DMS114 treated with DMSO at 0.1 percent for 48 hours (cell line): ENCODE measurements around the gene GRAMD2A.

ENCODE experiments used
- DNase-seq: peaks from one replicate; lab custom pipeline; 2025; ENCODE audit not compliant: unreplicated experiment; lab: John Stamatoyannopoulos, UW

GRAMD2A gene

DNA sequence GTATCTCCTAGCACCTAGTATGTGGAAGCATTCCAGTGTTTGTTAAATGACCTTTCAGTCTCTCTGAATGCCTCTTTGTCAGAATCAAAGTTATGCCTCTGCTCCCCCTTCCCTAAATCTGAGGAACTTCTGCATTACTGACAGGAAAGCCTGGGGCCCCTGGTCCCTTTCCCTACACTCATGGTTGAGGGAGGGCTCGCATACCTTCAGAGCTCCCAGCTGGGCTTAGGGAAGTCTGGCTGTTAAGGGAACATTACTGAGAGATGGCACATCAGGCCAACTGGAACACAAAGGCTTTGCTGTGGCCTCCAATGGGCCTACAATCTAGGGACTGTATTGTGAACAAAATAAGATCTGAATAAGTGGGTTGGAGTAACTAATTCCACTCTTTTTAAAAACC lies 23.1 kb upstream of the GRAMD2A start:
- no peak for DNase-seq

DNA sequence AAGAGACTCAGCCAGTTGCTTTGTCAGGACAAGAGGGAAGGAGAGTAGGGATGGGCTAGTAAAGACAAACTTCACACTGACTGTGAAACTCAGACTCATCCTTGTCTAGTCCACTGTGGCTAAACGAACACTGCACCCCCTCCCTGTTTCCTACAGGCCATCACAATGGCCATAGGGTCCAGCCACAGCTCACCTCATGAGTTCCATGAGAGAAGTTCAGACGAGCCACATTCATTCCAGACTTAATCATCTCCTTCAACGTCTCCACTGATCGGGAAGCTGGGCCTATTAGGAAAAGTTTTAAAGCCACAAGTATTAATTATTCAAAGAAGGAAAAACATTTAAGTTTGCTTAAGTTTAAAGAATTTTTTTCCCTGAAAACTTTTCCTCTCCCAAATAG lies 19.6 kb upstream of the GRAMD2A start:
- no peak for DNase-seq

DNA sequence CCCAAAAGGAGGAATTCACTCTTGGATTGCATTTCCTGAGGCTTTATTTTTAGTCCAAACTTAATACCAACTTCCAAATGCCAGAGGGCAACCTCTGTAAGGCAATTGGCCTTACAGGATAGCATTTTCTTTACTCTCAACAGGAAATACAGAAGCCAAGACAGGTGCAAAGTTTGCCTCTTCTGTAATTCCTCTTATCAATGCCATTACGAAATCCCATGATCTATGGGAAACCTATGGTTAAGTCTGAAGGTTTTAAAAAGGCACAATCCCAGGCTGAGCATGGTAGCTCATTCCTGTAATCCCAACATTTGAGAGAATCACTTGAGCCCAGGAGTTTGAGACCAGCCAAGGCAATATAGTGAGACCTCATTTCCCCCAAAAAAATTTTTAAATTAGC lies 18.5 kb upstream of the GRAMD2A start:
- DNase-seq: no peak

DNA sequence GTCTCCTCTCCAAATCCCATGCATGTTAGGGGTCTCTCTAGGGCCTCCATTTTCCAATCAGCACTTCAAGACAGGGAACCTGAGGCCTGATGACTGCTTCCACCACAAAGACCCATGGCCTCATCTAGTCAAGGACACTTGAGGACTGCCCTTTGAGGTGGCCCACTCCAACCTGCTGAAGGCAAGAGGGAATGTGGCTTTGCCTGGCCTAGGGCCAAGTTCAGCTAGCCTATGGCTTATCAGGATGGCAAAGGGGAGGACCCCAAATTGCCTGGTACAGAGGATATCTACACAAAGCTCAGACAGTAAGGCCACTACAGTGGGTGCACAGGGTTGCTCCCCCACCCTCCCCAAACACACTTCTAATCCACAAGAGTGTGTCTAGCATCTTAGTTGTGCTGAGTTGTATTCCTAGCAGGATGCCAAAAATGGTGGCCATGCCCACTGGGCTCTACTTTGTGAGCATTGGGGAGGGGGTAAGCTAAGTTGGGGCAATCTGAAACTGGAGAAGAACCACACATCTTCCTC lies 10.0 kb upstream of the GRAMD2A start:
- DNase-seq: no peak

DNA sequence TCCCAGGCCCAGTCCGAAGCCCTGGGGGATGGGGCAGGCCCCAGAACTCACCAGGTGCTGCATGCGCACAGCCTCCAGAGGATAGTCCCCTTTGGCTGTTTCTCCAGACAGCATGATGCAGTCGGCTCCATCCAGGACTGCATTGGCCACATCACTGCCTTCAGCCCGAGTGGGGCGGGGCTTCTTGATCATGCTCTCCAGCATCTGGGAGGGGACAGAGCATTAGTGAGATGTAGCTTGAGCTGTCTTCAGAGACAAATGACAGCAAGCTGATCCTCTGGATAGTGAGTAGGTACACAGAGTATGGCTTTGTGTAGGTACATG lies 9.1 kb upstream of the GRAMD2A start:
- DNase-seq: no peak

DNA sequence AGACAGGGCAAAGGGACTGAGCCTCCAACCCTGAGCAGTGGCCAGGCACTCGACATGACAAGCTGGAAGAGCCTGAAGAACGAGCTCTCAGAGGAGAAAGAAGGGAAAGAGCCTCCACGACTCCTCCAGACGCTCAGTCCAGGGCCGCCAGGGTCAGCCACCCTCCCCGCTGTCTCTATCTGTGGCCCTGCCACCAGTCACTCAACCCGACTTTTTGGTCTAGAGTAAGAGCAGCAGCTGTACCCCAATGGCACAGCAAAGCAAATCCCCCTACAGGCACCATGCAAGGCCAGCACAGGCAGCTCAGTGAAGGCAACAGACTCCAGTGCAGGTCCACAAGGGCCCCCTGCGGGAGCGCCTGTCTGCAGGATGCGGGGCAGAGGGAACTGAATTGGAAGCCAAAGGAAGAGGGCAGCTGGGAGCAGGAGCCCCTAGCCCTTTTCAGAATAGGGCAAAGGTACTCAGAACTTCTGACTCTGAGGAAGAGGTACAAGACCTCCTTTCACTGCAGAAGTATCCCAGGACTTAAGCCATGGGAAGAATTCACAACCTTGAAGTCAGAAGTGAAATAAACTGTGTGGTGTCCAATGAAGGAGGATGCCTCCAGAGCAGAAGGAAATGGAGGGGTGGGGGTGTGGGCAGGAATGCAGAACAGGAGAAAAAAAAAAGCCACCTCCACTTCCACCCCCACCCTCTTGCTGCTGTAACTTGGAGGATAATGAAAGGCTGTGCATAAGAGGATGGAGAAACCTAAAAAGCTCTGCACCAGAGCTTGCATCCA lies 8.5 kb upstream of the GRAMD2A start:
- DNase-seq: no peak

DNA sequence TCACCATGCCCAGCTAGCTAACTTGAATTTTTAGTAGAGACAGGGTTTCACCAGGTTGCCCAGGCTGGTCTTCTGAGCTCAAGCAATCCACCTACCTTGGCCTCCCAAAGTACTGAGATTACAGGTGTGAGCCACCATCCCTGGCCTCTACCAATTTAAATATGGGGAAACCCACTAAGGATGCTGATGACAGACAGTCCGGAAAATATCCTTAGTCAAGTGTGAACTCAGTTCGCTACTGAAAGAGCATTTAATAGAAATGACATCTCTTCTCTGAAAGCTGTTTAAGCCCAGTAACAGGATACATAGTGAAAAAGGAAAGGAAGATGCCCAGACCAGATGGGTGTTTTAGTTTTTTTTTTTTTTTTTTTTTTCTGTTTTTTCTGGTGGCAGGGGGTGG lies 7.7 kb upstream of the GRAMD2A start:
- no peak for DNase-seq

DNA sequence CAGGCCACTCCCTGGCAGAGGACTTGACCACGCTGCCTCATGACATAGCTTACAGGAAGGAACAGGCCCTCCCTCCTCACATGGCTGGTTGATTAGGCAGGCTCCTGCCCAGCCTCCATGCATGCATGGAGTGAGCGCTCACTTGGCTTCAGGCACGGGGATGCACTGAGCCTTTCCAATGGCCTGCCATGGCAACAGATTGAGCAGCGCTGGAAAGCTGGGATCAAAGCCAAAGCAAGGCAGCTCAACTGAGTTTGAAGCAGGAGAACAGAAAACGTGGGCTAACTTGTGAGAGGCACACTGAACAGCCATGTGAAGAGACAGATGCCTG lies 5.9 kb upstream of the GRAMD2A start:
- no peak for DNase-seq

DNA sequence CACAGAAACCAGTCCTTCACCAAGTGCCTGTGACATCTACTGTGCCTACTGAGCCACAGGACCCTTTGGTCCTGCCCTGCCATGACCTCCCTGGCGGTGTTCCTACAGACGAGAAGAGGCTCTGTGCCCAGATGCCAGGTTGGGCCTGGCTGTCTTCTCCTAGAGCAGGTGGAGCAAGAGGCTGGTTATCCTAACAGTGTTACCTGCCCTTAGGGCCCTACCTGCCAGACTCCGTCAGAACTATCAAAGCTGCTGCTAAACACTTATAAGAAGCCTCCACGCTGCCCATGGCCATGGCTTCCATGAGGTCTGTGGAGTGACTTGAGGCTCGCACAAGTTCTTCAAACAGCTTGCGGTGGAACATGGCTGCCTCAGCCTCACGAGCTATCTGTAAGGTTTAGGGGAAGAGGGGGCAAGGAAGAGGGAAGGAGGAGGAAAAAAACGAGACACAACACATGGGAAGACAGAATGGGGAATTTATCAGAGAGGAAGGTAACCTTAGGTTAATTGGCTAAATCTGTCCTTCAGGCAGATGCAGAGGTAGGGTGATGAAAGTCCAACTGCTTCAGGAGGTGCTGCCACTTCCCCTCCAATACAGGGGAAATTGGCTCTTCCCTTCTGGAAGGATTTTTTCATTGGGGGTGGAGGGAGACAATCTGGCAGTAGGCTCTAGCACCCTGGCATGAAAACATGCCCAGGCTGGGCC lies 5.4 kb upstream of the GRAMD2A start:
- no peak for DNase-seq

DNA sequence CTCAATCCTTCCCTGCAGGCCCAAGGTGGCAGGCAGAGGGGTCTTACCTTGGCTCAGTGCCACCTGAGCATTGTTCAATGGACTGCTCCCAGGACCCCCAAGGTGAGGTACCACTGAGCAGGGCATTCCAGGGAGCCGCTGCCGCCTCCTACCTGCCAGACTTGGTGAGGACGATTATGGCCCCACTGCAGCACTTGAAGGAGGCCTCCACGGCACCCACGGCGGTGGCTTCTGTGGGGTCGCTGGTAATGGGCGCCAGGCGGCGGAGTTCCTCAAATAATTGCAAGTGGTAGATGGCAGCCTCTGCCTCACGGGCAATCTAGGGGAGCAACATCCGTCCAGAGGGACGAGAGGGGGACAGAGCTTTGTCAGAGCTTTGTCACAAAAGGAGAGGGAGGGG lies 4.7 kb upstream of the GRAMD2A start:
- no peak for DNase-seq

DNA sequence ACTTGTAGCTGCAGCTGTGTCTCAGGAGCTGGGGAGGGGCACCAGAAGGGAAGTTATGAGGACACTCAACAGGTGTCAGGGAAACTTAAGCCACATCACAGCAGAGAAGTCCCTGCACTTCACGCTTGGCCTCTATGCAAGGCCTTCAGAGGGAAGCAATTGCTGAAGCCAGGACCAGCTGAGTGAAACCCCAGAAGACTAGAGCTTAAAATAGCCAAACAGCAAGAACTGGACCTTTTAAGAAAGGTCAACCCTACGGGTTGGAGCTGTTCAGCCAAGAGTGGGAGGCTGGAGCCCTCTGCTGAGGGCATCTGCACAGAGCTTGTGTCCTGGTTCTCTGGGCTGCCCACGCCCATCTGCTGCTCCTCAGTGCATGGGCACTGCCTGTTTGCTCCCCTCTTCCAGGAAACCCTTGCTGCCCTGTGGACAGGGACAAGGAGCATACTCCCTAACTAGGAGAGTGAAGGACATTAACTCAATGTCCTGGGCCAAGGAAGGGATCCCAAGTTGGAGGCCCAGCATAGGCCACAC lies 3.9 kb upstream of the GRAMD2A start:
- DNase-seq: no peak

DNA sequence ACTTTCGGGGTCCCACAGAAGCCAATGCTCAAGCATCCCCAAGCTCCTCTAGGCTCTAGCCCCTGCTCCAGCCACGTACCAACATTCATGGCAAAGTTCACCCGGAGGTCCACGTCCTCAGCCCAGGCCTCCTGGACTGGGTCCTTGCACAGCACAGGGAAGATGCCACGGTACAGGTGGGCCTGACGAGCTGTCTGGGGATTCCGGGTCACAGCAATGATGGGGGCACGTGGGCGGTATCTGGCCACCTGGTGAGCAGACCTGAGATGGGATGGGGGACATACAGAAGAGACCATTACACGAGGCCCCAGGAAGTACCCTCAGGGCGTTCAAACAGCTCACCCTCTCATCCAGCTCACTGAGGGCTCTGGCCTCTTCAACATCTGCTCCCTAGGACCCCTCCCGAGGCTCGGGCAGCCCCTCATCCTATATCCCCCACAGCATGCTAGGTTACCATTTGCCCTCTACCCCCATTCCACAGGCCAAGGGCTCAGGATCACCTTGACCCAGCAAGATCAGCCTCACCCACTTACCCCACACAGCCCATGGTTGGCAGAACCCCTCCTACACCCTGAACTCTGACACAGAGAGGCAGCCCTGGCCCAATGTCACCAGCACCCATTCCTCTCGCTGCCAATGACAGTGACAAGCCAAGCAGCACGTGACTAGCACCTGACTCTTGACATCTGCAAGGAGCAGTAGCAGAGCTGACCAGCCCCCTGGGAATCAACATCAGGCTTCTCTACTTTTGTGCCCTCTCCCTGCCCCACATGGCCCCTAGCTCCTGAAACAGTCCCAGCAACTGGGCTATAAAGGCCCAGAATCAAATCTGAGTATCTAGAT lies 3.0 kb upstream of the GRAMD2A start:
- no peak for DNase-seq

DNA sequence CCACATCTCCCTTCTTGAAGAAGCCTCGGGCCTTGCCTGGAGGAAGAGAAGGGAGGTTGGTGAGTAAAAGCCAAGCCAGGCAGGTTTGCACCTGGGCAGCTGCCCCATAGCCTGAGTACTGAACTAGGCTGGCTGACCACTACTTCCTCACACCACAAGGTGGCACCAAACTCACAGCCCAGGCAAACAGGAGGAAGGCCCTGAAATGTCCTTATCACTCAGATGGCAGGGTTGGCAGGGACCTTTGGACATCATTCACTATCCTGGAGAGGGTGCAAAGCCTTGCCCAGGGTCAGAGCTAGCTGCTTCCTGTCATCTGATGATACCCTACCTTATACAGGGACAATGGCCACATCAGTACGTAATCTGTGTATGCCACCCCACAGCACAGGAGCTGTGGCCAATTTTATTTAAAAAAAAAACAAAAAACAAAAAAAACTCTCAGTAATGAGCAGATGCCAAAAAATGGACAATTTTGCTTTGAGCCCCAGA lies 2.2 kb upstream of the GRAMD2A start:
- DNase-seq: peak; percentile 62

DNA sequence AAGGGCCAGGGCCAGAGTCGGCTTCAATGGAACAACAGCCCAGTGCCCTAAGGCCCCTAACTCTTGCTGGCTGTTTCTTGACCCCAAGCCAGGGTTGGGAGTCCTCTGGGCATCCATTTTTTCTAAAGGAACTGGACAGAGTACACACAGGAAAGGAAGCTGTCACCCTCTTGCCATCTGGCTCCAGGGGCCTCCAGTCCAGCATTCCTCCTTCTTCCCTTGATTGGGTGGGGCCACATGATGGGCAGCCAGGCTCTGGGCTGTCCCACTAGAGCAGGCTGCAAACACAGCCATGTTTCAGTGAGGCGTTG lies 1.6 kb upstream of the GRAMD2A start:
- no peak for DNase-seq

DNA sequence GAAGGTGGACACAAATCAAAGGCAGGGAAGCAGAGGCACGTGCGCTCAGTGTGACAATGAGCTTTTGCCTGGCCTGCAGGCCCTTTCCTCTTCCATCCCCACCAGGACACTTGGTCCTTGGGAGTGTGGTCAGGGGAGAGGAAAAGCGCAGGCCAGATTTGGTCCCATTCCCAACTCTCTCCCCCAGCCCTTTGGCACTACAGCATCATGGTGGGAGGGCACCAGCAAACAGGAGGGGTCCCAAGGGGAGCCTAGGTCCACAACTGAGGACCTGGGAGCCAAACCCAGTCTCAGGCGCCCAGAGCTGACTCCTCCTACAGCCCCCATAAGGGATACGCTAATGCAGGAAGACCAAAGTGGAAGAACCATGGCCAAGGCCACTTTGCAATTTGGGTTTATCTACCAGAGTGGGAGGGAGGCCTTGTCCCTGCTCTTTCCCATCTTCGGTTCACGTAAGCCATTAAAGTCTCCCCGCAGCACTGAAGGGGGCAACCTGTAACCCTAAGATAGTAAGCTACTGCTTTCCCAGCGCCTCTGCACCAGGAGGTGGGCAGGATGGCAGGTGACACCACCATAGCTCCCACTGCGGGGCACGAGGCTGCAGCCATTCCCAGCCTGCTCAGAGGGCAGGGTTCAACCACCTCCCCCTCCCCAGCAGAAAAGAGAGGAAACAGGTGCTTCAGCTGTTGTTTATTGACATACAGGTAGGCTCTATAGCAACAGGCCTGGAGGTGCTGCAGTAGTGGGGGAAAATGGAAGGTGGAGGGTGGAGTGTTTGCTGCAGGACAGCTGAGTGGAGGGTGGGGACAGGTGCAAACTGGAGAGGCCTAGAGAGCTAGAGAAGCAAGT lies 993 bp upstream of the GRAMD2A start:
- no peak for DNase-seq

DNA sequence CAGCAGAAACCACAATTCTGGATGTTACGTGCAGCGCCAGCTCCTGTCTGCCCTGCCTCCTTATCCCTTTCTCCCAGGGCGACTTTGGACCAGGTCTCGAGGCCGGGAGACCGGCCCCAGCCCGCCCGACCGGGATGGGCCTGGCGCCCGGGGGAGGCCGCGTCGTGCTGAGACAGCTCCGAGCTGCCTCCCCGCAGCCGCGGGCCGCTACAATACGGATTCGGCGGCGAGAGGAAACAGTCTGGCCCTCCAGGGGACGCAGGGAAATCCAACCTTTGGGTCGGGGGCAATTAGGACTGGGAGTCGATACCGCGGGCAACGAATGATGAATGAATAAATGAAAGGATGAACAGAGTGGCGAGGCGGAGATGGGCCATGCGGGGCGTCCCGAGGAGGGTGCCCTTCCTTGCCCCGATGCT lies 537 bp downstream of the GRAMD2A start:
- no peak for DNase-seq

DNA sequence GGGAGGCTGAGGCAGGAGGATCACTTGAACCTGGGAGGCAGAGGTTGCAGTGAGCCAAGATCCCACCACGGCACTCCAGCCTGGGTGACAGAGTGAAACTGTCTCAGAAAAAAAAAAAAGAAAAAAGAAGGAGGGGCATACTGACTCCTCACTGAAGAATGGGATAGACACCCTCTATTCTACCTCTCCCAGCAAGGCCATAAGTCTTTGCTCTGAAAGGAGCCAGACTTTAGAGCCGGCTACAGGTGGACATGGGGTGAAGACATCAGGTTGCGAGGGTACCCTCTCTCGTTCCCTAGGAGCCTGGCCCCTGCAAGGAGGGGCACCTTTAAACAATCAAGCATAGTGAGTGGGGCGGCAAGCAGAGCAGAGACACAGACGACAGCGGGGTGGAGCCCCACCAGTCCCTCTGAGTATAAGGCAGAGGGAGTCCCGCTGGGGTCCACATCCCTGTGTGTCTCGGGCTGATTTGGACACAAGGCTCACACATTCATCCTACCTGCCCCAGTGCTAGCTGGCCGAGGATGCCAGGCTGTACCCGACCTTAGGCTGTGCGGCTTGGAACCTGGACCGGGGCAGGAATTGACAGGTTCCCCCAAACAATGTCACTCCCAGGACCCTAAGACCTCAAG lies 1.1 kb downstream of the GRAMD2A start:
- DNase-seq: no peak

DNA sequence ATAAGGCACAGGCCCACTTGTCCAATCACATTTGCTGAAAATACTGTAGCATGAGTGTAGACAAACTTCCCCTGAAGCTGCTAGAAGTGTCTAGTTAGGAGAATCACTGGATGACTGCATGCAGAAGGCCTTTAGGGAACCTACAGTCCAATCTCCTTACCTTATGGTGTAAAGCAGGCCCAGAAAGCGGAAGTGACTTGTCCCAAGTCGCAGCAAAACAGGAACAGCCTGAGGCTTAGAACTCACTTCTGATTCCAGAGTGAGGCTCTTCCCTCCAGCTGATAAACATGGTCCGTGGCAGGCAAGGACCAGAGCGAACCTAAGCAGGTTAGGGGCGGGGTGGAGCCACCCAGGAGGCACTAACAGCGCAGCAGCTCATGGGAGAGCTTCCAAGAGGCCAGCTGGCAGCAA lies 2.5 kb downstream of the GRAMD2A start:
- DNase-seq: no peak

DNA sequence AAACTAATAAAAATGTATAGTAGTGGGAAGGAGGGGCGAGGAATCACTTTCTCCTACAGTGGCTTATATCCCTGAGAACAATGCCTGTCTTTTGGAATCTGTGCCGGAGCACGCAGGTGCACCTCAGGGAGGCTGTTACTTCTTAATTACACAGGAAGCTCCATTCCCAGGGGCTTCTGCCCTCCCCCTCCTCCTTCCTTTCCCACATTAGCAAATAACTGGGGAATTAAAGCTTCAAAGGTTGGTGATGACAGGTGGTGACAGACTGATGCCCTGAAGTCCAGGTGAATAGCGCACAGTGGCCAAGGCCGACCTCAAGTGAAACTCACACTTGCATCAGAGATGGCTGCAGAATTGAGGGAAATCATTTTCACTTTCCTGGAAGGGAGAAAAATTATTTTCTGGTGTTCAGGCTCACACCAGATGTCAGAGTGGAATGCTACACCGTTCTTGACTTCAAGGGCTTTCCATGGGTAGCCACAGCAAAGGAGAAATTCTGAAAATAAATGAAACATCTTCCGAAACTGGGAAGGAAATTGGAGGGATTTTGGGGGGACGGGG lies 3.7 kb downstream of the GRAMD2A start:
- DNase-seq: no peak

DNA sequence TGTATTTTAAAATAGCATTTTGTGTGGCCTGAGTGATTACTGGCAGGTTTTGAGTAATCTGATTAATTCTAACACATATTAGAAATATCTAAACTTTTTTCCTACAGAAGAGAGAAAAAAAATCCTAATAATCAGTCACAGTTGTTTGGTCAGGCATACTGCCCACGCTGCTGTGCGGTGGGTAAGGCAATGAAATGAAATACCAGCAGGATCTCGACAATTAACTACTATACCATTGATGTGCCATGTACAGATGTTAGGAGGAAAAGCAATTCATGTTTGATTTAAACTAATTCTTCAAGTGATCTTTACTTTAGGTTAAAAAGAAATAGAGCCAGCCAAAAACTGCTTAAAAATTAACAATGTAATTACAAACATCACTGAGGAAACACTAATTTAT lies 5.2 kb downstream of the GRAMD2A start:
- DNase-seq: no peak
